ENCODE results near the gene GLTP. TPM values are rescaled to one million over a fixed set of nuclear protein-coding genes. Genes with fewer than 3 reads are reported as not detected.
"Not testable (repeated sequence)": the region's sequence is repeated elsewhere in the genome, so short reads cannot be mapped to it uniquely, and the experiment has no call there.

Gene GLTP
- total and polyA plus RNA-seq, 4 donors: 31.2 to 49.2 (median 40.8) TPM

DNA sequence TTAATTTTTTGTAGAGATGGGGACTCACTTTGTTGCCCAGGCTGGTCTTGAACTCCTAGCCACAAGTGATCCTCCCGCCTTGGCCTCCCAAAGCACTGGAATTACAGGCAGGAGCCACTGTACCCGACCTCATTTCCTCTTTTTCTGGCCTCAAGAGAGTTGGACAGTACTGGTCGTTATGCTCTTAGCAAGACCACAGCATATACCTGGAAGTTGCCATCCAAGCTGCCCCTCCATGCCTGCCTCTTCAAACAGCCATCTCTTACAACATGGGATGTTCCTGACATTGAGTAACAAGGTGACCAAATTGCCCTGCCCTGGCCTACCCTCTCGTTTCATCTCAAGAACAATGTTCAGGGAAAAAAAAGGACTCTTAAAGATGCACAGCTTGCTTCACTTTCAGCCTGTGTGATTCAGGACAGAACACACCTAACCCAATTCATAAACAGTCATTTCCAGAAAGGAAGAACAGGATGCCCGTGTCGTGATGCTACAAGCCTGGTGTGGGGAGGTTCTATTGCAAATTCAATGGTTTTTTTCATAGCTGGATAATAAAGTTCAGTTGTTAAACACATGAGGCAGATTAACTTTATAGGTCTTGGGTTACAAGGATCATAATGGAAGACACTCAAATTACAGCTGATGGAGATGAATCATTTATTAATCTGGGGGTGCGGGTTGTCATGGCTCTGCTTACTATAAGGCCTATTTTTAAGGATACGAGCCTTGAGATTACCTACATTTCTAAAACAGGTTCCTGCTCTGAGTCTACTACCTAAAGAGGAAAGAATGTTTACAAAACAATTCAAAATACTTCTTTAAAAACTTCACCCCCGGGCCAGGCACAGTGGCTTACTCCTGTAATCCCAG lies 11.9 kb downstream of the GLTP start:
- H3K36me3 ChIP-seq (ENCODE audit: control insufficient read depth in 4 of 4, insufficient read depth in 4 of 4, low read length in 4 of 4): peaks cover 0 to 6% (median 3%) of the 10 kb centered on the region in 4 donors
- no peaks in the 10 kb centered on the region for H3K9me3 ChIP-seq (ENCODE audit: control insufficient read depth in 4 of 4, insufficient read depth in 3 of 4, low read length in 3 of 4)
- TF ChIP-seq, protein P1, sequence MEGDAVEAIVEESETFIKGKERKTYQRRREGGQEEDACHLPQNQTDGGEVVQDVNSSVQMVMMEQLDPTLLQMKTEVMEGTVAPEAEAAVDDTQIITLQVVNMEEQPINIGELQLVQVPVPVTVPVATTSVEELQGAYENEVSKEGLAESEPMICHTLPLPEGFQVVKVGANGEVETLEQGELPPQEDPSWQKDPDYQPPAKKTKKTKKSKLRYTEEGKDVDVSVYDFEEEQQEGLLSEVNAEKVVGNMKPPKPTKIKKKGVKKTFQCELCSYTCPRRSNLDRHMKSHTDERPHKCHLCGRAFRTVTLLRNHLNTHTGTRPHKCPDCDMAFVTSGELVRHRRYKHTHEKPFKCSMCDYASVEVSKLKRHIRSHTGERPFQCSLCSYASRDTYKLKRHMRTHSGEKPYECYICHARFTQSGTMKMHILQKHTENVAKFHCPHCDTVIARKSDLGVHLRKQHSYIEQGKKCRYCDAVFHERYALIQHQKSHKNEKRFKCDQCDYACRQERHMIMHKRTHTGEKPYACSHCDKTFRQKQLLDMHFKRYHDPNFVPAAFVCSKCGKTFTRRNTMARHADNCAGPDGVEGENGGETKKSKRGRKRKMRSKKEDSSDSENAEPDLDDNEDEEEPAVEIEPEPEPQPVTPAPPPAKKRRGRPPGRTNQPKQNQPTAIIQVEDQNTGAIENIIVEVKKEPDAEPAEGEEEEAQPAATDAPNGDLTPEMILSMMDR (IDR thresholded peaks at IDR 0.05; ENCODE audit: control extremely low read depth, extremely low read depth): no peak
- H3K4me1 ChIP-seq (ENCODE audit: control insufficient read depth in 5 of 5, insufficient read depth in 5 of 5, low read length in 5 of 5): peaks cover 2 to 20% (median 16%) of the 10 kb centered on the region in 5 donors
- H3K27me3 ChIP-seq (ENCODE audit: control insufficient read depth in 3 of 3, insufficient read depth in 3 of 3, low read length in 2 of 3): no peaks in the 10 kb centered on the region
- no peak overlapping the region for H3K4me3 ChIP-seq
- WGBS, 2 donors: 48 to 61% methylated on average over 9 of the region's 9 CpGs
- H3K27ac ChIP-seq (ENCODE audit: low read depth in 1 of 2, low read length in 1 of 2): no peak overlapping the region
- no peak overlapping the region for H3K9ac ChIP-seq (ENCODE audit: insufficient read depth in 1 of 2, low read length in 2 of 2)
- DNase-seq (no peak), ATAC-seq (ENCODE audit: insufficient read depth, low FRiP score) (no peak)

DNA sequence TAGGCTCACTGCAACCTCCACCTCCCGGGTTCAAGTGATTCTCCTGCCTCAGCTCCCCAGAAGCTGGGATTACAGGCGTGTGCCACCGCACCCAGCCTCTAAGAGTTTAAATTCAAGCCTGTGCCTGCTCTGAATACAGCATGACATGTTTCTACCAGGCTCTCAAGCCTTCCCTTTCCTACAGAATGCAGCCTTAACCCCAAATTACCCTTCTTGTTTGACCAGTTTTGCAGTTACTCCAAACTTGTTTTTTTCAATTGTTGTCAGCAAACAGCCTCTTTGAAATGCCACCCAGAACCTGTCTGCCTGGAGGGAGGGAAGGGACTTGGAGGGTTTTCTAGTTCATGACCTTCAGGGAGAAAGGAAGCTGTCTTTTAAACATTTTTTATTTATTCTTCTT lies 15.4 kb downstream of the GLTP start:
- ATAC-seq (ENCODE audit: insufficient read depth, low FRiP score): no peak
- H3K27ac ChIP-seq (ENCODE audit: low read depth in 1 of 2, low read length in 1 of 2): peak overlapping the region in 1 of 2 donors; percentile 86
- 62 to 65% methylated on average over 3 of the region's 3 CpGs for WGBS, 2 donors

DNA sequence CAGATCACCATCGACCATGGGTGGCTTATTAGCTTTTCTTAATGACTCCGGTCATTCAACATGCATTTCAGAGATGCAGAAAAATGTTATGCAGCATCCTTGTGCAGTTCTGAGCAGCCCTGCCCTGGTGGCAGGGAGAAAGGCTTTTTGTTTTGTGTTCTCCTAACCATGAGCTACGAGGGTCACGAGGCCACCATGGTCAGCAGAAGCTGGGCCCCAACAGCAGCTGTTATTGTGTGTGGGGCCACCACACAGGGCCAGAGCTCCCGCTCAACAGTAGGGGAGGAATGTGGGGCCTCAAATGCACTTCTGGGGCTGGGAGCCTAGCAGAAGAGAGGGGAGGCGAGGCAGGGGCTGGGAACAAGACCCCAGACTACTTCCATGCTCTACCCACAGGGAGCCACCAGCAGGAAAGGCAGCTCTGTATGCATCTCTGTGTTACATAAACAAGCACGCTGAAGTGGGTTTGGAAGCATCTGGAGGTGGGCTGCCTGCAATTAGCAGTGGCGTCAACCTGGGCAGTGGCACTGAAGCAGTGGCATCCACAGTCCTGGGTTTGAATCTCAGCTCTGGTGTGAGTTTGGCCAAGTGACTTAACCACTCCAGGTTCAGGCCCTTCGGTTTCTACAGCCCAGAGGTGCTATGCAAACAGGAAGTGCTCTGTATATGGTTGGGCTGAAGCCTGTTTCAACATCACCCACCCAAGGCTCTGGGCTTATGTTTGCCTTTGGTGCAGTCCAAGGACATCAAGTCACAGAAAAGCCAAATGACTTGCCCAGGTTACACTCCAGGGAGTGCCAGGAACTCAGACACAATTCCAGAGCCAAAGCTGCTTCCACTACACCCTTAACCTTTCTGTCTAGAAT lies 16.3 kb downstream of the GLTP start:
- Histone ChIP-seq H3K27me3 (ENCODE audit: control insufficient read depth in 3 of 3, insufficient read depth in 3 of 3, low read length in 2 of 3) (no peaks in the 10 kb centered on the region), H3K4me1 (ENCODE audit: control insufficient read depth in 5 of 5, insufficient read depth in 5 of 5, low read length in 5 of 5) (peaks cover 2 to 16% (median 13%) of the 10 kb centered on the region in 5 donors), H3K4me3 (no peak overlapping the region), H3K9ac (ENCODE audit: insufficient read depth in 1 of 2, low read length in 2 of 2) (no peak overlapping the region), H3K9me3 (ENCODE audit: control insufficient read depth in 4 of 4, insufficient read depth in 3 of 4, low read length in 3 of 4) (no peaks in the 10 kb centered on the region), H3K27ac (ENCODE audit: low read depth in 1 of 2, low read length in 1 of 2) (peak overlapping the region in 1 of 2 donors; percentile 53), H3K36me3 (ENCODE audit: control insufficient read depth in 4 of 4, insufficient read depth in 4 of 4, low read length in 4 of 4) (peaks cover 0 to 10% (median 0%) of the 10 kb centered on the region in 4 donors)
- DNase-seq (peak; percentile 22 to 76 (median 53)), ATAC-seq (ENCODE audit: insufficient read depth, low FRiP score) (peak; percentile 89)
- 68 to 72% methylated on average over 9 of the region's 9 CpGs for WGBS, 2 donors
- TF ChIP-seq, protein P1 (IDR thresholded peaks at IDR 0.05; ENCODE audit: control extremely low read depth, extremely low read depth): no peak

More for the DNA sequence above, 15.4 kb downstream of the GLTP start:
- DNase-seq: peak in 2 of 3 donors; percentile 59 to 77
- no peak overlapping the region for H3K9ac ChIP-seq (ENCODE audit: insufficient read depth in 1 of 2, low read length in 2 of 2)
- H3K4me1 ChIP-seq (ENCODE audit: control insufficient read depth in 5 of 5, insufficient read depth in 5 of 5, low read length in 5 of 5): peaks cover 2 to 16% (median 13%) of the 10 kb centered on the region in 5 donors
- H3K36me3 ChIP-seq (ENCODE audit: control insufficient read depth in 4 of 4, insufficient read depth in 4 of 4, low read length in 4 of 4): peaks cover 0 to 10% (median 0%) of the 10 kb centered on the region in 4 donors
- H3K27me3 ChIP-seq (ENCODE audit: control insufficient read depth in 3 of 3, insufficient read depth in 3 of 3, low read length in 2 of 3): no peaks in the 10 kb centered on the region
- no peaks in the 10 kb centered on the region for H3K9me3 ChIP-seq (ENCODE audit: control insufficient read depth in 4 of 4, insufficient read depth in 3 of 4, low read length in 3 of 4)
- no peak overlapping the region for H3K4me3 ChIP-seq
- TF ChIP-seq, protein P1 (IDR thresholded peaks at IDR 0.05; ENCODE audit: control extremely low read depth, extremely low read depth): no peak

DNA sequence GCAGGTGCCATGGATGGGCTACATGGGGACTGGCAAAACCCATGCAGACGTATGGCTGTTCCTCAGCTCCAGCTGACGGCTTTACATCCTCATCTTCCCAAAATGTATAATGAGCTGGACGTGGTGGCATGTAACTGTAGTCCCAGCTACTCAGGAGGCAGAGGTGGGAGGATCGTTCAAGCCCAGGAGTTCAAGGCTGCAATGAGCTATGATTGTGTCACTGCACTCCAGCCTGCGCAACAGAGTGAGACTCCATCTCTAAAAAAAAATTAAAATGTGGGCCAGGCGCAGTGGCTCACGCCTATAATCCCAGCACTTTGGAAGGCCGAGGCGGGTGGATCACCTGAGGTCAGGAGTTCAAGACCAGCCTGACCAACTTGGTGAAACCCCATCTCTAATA lies 17.9 kb downstream of the GLTP start:
- H3K9me3 ChIP-seq (ENCODE audit: control insufficient read depth in 4 of 4, insufficient read depth in 3 of 4, low read length in 3 of 4); H3K4me3 ChIP-seq; H3K9ac ChIP-seq (ENCODE audit: insufficient read depth in 1 of 2, low read length in 2 of 2); H3K27me3 ChIP-seq (ENCODE audit: control insufficient read depth in 3 of 3, insufficient read depth in 3 of 3, low read length in 2 of 3); H3K27ac ChIP-seq (ENCODE audit: low read depth in 1 of 2, low read length in 1 of 2); DNase-seq; ATAC-seq (ENCODE audit: insufficient read depth, low FRiP score): not testable (repeated sequence)
- Histone ChIP-seq H3K4me1 (ENCODE audit: control insufficient read depth in 5 of 5, insufficient read depth in 5 of 5, low read length in 5 of 5) (peaks cover 2 to 16% (median 12%) of the 10 kb centered on the region in 5 donors), H3K36me3 (ENCODE audit: control insufficient read depth in 4 of 4, insufficient read depth in 4 of 4, low read length in 4 of 4) (peaks cover 0 to 21% (median 4%) of the 10 kb centered on the region in 4 donors)
- WGBS, 2 donors: 89 to 92% methylated on average over 9 of the region's 9 CpGs

Data from lung (tissue), 12 donors.